GM12891 (cell line): ENCODE measurements around the gene PRMT7.

Experiments used
- POLR2A ChIP-seq: IDR thresholded peaks from 2 replicates; pipeline ENCODE4 v1.6.1; 2011; ENCODE audit warnings: low read depth, low read length, control low read depth
- POLR2AphosphoS5 ChIP-seq: IDR thresholded peaks from 2 replicates; pipeline ENCODE4 v1.6.1; 2011; ENCODE audit warnings: low read depth, low read length, control low read depth

DNA sequence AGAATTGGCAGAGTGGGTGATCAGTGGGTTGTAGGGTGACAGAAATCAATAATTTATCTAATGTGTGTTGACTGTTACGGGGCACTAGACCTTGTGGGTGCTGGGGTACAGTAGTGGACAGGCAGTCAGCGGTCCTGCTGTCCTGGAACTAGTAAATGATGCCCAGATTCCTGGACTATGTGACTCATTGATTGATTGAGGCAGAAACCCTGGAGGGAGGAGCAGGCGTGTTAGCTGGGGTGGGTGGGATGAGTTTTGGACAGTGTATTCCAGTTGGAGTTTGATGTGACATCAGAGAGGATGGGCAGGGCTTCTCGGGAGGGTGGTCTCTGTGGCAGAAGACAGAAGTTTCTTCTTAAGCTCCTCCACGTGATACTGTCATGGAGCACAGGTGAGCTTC is 24.4 kb downstream of the PRMT7 start:
- TF ChIP-seq POLR2A: no peak
- TF ChIP-seq POLR2AphosphoS5: no peak
